ENCODE measurements around the gene PMIS2.
A peak's percentile ranks its signal among the peaks of the same experiment; 100 is the strongest.

Gene PMIS2

DNA sequence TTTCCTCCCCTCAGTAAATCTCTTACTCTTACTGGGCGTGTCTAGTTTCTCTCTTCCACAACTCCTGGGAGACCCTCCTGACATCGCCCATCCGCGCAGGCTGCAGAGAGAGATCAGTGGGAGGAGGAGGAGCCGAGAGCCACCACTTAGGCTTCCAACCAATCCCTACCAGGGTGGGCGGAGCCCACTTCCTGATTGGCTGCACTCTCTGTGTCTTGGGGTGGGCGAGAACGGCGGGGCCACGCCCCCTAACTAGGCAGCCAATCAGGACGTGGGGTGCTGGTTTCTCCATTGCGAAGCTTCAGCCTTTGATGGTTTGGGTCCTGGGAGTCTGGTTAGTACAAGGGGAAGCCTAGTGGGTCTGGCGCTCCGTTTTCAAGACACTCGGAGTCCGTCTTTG is at the start of gene PMIS2:
Gene PMIS2, plus strand, starts transcription at position 326 of the 400 bp plus-strand sequence. CDS start 87 bp downstream, outside the sequence.
- peak; percentile 9 for DNase-seq (ENCODE audit: low read depth)

DNA sequence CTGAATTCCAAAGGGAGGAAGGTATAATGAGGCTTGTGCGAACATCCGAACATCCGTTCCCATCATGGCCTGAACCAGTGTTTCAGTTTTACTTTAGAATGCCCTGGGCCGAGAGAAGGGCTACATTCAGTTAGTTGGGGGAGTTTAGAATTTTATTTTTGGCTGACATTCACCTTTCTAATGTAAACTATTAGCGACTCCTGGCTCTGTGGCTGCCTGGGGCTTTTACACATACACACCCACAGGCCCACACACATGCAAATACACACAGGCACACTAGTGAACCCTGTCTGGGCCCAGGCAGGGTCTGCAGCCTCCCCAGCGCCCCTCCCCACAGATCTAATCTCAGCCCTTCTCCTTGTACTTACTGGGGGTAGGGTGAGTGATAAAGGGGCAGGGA is 46.7 kb upstream of the PMIS2 start:
- DNase-seq (ENCODE audit: low read depth), result no peak

DNA sequence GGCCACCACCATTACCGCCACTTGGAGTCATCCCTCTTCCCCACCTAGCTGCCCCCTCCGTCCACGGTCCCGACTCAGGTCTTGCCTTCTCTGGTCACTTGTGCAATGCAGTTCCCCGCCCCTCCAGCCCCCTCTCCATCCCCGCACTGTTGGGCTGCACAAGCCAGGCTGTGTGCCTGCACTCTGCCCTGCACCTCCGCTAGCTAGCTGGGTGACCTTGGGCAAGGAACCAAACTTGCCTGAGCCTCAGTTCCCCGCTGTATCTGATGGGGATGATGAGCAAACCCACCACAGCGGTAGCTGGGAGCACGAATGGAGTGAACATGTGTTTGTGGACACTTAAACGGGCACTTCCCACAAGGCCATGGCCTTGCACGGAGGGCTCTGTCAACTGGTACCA is 46.1 kb upstream of the PMIS2 start:
- DNase-seq (ENCODE audit: low read depth), result no peak

DNA sequence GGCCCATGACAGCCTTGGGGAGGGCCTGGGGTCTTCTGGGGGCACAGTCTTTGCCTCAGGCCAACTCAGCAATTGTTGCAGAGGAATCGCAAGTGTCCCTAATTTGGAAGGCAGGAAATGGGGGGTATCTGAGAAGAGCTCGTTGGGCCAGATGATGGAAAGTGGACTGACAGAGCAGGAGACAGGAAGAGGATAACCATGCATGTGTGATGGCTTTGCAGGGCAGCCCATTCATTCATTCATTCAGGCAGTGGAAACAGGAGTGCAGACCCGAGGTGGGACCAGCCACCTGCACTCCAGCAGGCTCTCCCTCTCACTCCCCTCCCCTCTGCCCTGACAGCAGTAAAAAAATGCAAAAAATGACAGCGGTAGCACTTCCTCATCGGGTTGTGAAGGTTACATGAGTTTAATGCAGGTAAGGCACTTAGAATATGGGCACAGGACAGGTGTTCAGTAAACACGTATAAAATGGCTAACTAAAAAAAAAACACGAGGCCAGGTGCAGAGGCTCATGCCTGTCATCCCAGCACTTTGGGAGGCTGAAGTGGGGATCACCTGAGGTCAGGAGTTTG is 45.5 kb upstream of the PMIS2 start:
- no peak for DNase-seq (ENCODE audit: low read depth)

DNA sequence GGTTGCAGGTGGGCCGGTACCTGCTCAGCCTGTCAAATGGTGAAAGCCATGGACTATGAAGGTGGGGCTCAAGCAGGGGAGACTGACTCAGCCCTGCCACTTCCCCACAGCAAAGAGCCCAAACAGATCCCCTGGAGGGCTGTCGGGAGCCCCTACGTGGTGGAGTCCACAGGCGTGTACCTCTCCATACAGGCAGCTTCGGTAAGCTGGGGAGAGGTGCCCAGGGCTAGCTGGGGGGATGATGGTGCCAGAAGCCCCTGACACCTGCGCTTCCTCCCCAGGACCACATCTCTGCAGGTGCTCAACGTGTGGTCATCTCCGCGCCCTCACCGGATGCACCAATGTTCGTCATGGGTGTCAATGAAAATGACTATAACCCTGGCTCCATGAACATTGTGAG is 43.8 kb upstream of the PMIS2 start:
- DNase-seq (ENCODE audit: low read depth), result no peak

DNA sequence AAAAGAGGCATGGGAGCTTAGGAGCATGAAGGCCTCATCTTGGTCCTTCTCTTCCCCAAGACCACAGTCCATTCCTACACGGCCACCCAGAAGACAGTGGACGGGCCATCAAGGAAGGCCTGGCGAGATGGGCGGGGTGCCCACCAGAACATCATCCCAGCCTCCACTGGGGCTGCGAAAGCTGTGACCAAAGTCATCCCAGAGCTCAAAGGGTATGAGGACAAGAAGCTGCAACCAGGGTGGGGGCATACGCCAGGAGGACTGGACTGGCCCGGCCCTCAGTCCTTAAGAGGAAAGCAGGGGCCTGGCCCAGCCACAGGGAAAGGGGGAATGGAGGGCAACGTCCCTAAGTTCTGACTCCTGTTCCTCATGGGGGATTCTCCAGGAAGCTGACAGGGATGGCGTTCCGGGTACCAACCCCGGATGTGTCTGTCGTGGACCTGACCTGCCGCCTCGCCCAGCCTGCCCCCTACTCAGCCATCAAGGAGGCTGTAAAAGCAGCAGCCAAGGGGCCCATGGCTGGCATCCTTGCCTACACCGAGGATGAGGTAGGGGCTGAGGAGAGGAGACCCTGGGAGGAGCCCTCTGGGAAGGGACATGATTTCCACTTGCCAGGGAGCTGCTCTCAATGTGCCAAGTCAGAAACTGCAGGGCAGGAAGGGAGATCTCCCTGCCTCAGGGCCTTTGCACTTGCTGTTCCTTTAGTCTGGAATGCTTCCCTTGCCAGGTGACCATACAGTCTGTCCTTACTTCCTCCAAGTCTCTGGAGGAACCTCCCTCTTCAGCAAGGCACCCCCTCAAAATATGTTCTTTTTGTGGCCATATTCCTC is 42.5 kb upstream of the PMIS2 start:
- no peak for DNase-seq (ENCODE audit: low read depth)

DNA sequence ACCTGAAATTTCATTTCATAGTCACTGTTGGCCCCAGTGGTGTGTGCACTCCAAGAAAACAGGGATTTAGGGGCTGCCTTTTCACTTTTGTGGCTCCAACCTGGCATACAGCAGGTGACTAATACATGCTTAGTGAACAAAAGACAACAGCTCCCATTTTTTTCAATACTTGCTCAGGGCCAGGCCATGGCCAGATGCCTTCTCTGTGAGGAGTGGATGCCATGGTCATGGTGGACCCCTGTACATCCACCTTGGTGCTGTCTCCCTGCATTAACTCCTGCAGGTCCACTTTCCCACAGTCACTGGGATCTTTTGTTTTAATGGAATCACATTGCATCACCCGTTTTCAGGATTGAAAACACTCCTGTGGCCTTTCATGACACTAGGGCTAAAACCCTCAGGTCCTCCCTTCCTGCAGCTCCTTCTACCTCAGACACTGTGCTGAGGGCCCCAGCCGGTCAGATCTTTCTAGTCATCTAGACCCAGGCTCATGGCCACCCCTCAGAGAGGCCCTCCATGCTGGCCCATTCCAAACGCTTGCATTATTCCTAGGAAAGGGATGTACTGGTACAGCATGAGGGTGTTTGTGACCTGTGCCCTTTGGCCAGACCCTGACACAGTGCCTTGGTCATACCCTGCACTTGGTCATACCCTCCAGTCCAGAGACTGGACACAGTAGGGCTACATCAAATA is 41.7 kb upstream of the PMIS2 start:
- no peak for DNase-seq (ENCODE audit: low read depth)

DNA sequence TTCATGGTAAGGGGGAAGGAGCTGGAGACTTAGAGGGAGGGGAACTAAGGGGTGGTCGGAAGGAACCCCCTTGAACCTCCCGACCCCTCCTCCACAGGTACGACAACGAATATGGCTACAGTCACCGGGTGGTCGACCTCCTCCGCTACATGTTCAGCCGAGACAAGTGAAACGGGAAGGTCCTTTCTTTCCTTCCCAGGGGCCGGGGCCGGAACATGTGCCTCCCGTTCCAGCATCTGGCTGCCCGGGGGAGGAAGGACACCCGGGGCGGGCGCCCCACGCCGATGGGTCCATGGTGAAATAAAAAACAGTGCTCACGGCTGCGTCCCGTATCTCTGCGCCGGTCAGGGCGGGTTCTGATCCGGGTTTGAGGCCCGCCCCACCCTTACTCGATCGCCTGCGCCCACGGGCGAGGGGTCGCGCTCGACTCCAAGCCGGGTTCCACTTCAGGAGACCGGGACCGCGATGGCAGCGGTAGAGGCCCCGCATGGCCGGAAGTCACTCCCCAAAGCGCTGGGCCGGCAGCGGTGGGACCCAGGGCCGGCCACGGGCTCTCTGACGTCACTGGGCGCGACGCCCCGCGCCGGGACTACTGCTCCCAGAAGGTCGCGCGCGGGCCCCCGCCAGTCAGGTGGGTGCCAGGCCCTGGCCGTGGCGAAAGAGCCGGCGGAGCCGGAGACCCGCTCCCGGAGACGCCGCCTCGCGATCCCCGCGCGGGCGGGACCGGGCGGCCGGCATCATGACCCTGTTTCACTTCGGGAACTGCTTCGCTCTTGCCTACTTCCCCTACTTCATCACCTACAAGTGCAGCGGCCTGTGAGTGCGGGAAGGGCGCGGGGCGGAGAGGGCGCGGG is 40.7 kb upstream of the PMIS2 start, which contains the start of gene TMEM147:
Gene TMEM147, plus strand, starts transcription at position 626 of the 854 bp plus-strand sequence. Its CDS starts 114 bp downstream, at position 740.
- peak; percentile 85 for DNase-seq (ENCODE audit: low read depth)

DNA sequence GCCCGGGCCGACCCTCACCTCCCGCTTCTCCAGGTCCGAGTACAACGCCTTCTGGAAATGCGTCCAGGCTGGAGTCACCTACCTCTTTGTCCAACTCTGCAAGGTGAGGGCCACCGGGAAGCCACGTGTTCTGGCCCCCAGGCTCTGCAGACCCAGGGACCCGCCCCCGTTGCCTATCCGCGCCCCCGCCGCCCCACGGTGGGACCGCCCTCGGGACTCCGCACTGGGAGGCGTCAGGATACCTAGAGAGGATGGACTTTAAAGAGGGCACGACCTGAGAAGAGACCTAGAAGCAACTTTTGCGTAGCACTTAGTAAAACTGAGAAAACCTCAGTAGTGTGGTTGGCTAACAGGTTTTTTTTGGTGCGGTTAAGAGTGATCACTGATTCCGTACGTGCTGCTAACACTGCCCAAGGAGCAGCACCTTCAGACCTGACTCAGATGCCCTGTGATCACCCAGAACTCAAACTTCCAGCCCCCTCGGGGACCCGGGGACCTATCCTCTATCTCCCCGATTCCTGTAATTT is 40.1 kb upstream of the PMIS2 start:
- peak; percentile 17 for DNase-seq (ENCODE audit: low read depth)

DNA sequence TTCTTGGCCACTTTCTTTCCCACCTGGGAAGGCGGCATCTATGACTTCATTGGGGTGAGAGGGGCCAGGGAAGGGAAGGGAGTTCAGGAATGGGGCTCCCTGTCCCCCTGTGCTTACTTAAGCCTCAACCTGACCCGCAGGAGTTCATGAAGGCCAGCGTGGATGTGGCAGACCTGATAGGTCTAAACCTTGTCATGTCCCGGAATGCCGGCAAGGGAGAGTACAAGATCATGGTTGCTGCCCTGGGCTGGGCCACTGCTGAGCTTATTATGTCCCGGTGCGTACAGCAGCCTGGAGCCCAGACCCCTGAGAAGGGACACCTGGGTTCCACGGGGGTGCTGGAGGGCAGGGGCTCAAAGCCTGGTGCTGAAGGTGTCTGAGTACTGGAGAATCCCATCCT is 39.4 kb upstream of the PMIS2 start:
- DNase-seq (ENCODE audit: low read depth), result no peak

DNA sequence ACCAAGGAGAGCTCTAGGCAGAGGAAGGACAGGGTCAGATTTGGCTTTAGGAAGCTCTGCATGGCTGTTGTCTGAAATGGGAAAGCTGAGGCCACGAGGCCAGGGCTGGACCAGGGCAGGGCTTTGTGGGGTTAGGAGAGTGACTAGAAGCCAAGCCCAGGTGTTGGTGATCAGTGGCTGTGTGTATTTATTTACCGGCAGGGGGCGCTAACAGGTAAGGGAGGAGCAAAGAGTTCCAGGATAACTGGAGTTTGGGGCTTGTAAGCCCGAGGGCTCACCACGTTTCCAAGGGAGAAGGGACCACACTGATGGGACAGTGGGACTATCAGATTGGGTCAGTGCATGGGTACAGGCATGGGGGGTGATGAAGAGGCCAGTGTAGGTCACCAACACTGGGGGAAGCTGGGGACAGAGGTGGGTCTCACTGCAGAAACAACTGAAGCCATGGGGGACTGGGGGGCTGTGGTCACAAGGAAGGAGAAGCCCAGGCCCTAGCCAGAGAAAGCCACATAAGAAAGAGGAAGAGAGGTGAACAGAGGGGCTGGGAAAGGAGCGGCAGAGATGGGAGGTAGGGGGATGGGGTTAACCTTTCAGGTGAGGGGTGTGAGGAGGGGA is 36.7 kb upstream of the PMIS2 start:
- DNase-seq (ENCODE audit: low read depth), result peak; percentile 59

DNA sequence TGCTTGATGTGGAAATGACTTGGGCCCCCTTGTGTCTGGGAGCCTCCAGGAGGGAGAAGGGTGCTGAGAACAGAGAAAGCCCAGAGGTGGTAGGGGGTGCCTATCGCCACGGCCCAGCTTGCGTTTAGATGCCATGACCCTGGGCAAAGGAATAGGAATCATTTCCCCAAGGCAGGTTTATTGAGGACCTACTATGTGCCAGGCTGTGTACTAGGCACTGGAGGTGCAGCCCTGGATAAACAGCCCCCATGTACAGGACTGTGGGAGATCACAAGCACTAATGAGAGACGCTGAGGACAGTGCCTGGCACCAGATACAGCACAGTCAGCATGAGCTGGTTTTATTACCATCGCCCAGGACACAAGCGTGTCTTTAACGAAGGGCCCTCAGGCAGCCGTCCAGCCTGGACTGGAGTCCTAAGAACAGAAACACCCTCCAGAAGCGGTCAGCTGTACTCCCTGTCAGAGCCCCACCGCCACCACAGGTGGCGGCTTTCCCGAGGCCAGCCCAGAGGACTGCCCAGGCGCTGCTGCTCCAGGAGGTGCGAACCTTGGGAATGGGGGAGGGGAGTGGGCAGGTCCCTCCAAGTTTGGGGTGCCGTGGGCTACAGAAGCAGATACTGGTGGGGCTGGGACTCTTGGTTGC is 36.0 kb upstream of the PMIS2 start:
- no peak for DNase-seq (ENCODE audit: low read depth)

DNA sequence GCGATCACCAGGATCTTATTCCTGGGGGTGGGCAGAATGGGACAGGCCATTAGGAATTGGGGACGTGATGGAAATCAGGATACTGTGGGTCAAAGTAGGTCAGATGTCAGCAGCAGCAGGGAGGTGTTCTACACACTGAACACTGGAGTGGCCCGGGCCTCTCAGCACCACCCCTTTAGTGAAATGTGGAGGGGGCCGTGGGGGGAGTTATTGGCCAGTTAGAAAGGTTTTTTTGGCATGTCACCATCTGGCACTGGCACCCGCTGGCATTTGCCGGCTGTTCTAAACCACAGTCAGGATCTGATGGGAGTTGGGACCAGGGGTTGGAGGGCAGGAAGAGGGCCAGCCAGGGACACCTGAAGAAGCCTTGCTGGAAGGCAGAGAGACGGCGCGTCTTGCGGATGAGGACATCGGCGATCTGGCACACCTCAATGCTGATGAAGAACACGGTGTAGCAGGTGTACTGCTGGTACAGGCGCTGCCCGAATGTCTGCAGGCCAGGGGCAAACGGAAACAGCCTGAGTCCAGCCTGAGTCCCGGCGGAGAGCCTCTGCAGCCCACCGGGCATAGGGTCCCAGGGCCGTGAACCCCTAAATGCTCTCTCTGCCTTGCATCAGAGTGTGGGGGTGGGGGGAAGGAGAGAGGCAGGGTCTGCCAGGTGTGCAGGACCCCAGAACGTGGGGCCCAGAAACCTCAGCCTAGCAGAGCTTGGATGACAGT is 34.7 kb upstream of the PMIS2 start:
- no peak for DNase-seq (ENCODE audit: low read depth)

DNA sequence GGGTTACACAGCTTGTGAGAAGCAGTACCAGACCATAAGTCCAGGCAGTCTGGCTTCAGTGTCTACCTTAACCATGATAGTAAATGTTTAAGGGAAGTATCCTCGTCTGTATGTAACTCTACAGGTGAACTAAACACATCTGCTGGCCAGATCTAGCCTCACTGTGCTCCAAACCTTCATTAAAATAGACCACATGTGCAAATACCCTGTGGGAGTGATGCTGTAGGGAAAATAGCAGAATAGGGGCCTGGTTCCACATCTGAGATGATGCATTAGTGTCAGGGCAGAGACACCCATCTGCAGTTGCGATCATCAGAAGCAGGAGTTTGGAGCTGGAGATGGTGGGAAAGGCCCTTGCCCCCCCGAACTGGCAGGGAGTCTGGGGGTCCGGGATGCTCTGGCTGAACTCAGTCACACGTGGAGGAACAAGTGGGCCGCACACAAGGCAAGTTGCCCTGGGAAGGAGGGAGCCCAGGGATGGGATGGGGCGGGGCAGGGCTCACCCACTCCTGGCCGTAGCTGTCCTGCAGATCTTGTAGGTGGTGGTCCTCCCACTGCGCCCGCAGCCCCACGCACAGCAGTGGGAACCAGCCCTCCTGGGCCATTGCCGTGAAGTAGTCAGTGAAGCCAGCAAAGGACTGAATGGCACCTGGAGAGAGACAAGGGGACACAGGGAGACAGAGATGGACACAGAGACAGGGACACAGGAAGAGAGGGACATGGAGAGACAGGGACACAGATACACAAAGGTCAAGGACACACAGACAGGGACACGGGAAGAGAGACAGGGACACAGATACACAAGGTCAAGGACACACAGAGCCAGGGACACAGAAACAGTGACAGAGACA is 33.2 kb upstream of the PMIS2 start:
- DNase-seq (ENCODE audit: low read depth), result no peak

DNA sequence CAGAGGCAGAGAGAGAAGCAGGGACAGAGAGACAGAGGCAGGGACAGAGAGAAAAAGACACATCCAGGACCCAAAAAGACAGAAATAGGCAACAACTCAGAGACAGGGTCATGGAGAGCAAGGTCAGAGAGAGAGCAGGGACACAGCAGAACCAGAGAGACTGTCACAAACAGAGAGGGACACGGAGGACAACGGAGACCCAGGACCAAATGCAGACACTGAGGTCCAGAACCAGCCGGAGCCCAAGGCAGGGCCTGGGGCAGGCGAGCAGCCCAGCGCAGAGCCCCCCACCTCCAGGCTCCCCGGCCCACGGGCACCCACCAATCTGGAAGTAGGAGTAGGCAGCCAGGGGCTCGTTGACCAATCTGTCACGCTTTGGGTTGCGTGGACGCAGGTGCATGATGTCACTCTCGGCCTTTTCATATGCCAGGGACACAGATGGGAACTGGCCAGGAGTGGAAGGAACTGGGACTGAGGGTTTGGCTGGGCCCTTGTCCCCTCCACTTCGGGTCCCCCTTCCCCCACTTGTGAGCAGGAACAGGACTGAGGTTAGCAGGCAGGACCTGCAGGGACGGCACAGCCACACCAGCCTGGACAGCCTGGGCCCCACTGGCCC is 32.5 kb upstream of the PMIS2 start:
- DNase-seq (ENCODE audit: low read depth), result no peak

DNA sequence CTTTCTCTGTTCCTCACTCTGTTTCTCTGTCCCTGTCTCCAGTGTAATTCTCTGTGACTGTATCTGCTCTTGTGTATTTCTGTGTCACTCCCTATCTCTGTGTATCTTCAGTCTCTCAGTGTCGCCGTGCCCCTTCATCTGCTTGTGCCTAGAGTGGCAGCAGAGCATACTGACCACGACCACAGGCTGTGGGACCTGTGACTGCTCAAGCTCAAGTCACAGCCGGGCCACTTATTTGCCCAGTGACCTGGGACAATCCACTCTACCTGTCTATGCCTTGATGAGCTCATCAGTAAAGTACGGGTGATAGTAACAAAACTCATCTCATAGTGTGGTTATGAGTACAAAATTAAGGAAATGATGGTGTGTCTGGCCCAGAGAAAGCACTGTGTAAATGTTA is 31.9 kb upstream of the PMIS2 start:
- DNase-seq (ENCODE audit: low read depth), result no peak

DNA sequence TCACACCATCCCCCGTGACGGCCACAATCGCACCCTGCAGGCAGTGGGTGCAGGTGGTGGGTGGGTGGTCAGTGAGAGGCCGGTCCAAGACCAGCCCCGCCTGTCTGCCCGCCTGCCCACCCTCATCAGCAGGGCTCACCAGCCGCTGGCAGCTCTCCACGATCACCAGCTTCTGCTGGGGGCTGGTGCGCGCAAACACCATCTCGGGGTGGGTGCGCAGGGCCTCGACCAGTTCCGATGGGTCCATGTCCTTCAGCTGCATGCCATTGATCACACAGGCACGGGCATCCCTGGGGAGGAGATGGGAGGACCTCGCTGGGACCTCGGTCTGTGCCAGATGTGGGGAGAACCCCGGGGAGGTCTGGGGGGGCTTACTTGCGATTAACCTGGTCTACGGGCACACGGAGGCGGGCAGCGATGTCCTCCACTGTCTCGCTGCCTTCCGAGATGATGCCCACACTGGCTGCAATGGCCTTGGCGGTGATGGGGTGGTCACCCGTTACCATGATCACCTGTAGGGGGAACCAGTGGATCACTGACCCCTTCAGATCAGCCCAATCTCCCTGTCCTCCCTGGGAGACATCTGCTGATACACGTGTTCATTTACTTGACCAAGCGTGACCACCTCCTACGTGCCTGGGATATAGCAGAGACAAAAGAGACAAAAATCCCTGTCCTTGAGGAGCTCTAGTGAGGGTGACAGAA is 30.5 kb upstream of the PMIS2 start:
- DNase-seq (ENCODE audit: low read depth), result peak; percentile 12

DNA sequence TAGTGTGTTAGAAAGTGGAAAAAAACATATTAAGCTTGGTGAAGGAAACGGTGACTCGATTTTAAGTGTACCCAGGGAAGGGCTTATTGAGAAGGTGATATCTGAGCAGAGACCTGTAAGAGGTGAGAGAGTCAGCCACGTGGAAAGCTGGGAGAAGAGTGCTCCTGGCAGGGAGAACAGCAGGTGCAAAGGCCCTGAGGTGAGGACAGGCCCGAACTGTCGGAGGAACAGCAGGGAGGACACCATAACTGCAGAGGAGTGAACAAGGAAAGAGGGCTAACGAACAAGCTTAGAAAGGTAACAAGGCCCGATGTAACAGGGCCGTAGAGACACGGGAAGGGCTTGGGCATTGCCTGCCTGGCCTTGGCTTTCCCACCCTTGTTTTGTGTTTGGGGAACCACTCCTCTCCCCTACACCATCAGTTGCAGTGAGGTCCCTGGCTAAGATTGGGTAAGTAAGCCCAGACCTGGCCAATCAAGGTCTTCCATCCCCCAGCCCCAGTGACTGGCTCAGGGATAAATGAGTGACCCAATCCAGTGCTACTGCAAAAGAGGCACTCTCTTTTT is 29.9 kb upstream of the PMIS2 start:
- no peak for DNase-seq (ENCODE audit: low read depth)

Data from iris pigment epithelial cell (primary cell).